Adipocyte (in vitro differentiated cells): Measurements from ENCODE around the gene ABCB9.
"Not testable (repeated sequence)": the region's sequence is repeated elsewhere in the genome, so short reads cannot be mapped to it uniquely, and the experiment has no call there.

Experiments
- DNase-seq: peaks from one replicate; pipeline ENCODE4 v3.0.0-alpha.2; 2015; ENCODE audit warnings: low read depth
- H3K27me3 ChIP-seq: replicated peaks from 2 replicates; pipeline ENCODE4 v1.7.0; 2013; ENCODE audit warnings: mild to moderate bottlenecking, low read length, moderate library complexity; ENCODE audit not compliant: control insufficient read depth, insufficient read depth
- H3K36me3 ChIP-seq: 2 replicates; pipeline ENCODE4 v1.7.0; 2013; ENCODE audit warnings: low read length, mild to moderate bottlenecking, moderate library complexity; ENCODE audit not compliant: control insufficient read depth, insufficient read depth, severe bottlenecking
- H3K4me1 ChIP-seq: 2 replicates; pipeline ENCODE4 v1.7.0; 2013; ENCODE audit warnings: mild to moderate bottlenecking, low read length, moderate library complexity; ENCODE audit not compliant: control insufficient read depth, insufficient read depth
- H3K4me3 ChIP-seq: 2 replicates; pipeline ENCODE4 v1.7.0; 2013; ENCODE audit warnings: mild to moderate bottlenecking, low read length, moderate library complexity
- H3K9ac ChIP-seq: 2 replicates; pipeline ENCODE4 v1.7.0; 2013; ENCODE audit warnings: mild to moderate bottlenecking, low read length, moderate library complexity
- H3K9me3 ChIP-seq: 2 replicates; pipeline ENCODE4 v1.7.0; 2013; ENCODE audit warnings: mild to moderate bottlenecking, low read length, moderate library complexity; ENCODE audit not compliant: control insufficient read depth

ABCB9 gene

GRCh38 chr12:122941351-122941750 is 24.9 kb downstream of the ABCB9 start:
- DNase-seq = peak; percentile 43
- H3K36me3 ChIP-seq, H3K9ac ChIP-seq, H3K27me3 ChIP-seq, H3K9me3 ChIP-seq, H3K4me3 ChIP-seq: not testable (repeated sequence)
- peaks cover 10% of the 10 kb centered on the region for H3K4me1 ChIP-seq

- H3K36me3 ChIP-seq = no peaks in the 10 kb centered on the region
- H3K27me3 ChIP-seq = no peaks in the 10 kb centered on the region
- H3K9ac ChIP-seq = no peak overlapping the region
- DNase-seq = no peak
- H3K4me3 ChIP-seq = no peak overlapping the region
- H3K9me3 ChIP-seq = no peaks in the 10 kb centered on the region
- peaks cover under 1% of the 10 kb centered on the region for H3K4me1 ChIP-seq
Measured at GRCh38 chr12:122939125-122939524, 27.1 kb downstream of the ABCB9 start.

- Histone ChIP-seq H3K27me3 (no peaks in the 10 kb centered on the region), H3K9me3 (no peaks in the 10 kb centered on the region), H3K9ac (no peak overlapping the region), H3K4me3 (no peak overlapping the region), H3K4me1 (no peaks in the 10 kb centered on the region), H3K36me3 (no peaks in the 10 kb centered on the region)
- DNase-seq = no peak
Measured at GRCh38 chr12:122937622-122938091, 28.6 kb downstream of the ABCB9 start.

- Histone ChIP-seq H3K9ac (no peak overlapping the region), H3K4me3 (no peak overlapping the region), H3K36me3 (no peaks in the 10 kb centered on the region), H3K4me1 (no peaks in the 10 kb centered on the region), H3K9me3 (no peaks in the 10 kb centered on the region), H3K27me3 (no peaks in the 10 kb centered on the region)
- no peak for DNase-seq
Measured at GRCh38 chr12:122935318-122935717, 30.9 kb downstream of the ABCB9 start.

GRCh38 chr12:122934722-122935121 is 31.5 kb downstream of the ABCB9 start:
- Histone ChIP-seq H3K9ac (no peak overlapping the region), H3K27me3 (no peaks in the 10 kb centered on the region), H3K4me1 (no peaks in the 10 kb centered on the region), H3K36me3 (no peaks in the 10 kb centered on the region), H3K9me3 (no peaks in the 10 kb centered on the region), H3K4me3 (no peak overlapping the region)
- DNase-seq = no peak

- Histone ChIP-seq H3K4me1 (no peaks in the 10 kb centered on the region), H3K4me3 (no peak overlapping the region), H3K36me3 (no peaks in the 10 kb centered on the region), H3K27me3 (no peaks in the 10 kb centered on the region), H3K9me3 (no peaks in the 10 kb centered on the region), H3K9ac (no peak overlapping the region)
- DNase-seq = no peak
Measured at GRCh38 chr12:122932207-122932606, 34.1 kb downstream of the ABCB9 start.

- no peaks in the 10 kb centered on the region for H3K27me3 ChIP-seq
- no peaks in the 10 kb centered on the region for H3K4me1 ChIP-seq
- no peak overlapping the region for H3K4me3 ChIP-seq
- DNase-seq = no peak
- H3K36me3 ChIP-seq = no peaks in the 10 kb centered on the region
- no peaks in the 10 kb centered on the region for H3K9me3 ChIP-seq
- no peak overlapping the region for H3K9ac ChIP-seq
Measured at GRCh38 chr12:122929812-122930211, 36.5 kb downstream of the ABCB9 start.

GRCh38 chr12:122929148-122929538 is 37.1 kb downstream of the ABCB9 start:
- Histone ChIP-seq H3K9me3 (no peaks in the 10 kb centered on the region), H3K27me3 (no peaks in the 10 kb centered on the region), H3K9ac (no peak overlapping the region), H3K36me3 (no peaks in the 10 kb centered on the region), H3K4me3 (no peak overlapping the region), H3K4me1 (no peaks in the 10 kb centered on the region)
- DNase-seq = no peak

- H3K9me3 ChIP-seq = no peaks in the 10 kb centered on the region
- no peak overlapping the region for H3K9ac ChIP-seq
- H3K36me3 ChIP-seq = no peaks in the 10 kb centered on the region
- no peak for DNase-seq
- H3K4me1 ChIP-seq = no peaks in the 10 kb centered on the region
- H3K27me3 ChIP-seq = no peaks in the 10 kb centered on the region
- no peak overlapping the region for H3K4me3 ChIP-seq
Measured at GRCh38 chr12:122928404-122929147, 37.7 kb downstream of the ABCB9 start.

- Histone ChIP-seq H3K27me3 (no peaks in the 10 kb centered on the region), H3K9me3 (no peaks in the 10 kb centered on the region), H3K4me3 (no peak overlapping the region), H3K36me3 (no peaks in the 10 kb centered on the region), H3K4me1 (no peaks in the 10 kb centered on the region), H3K9ac (no peak overlapping the region)
- no peak for DNase-seq
Measured at GRCh38 chr12:122927756-122928403, 38.4 kb downstream of the ABCB9 start.

GRCh38 chr12:122921917-122922316 is 44.3 kb downstream of the ABCB9 start:
- no peak overlapping the region for H3K9ac ChIP-seq
- no peaks in the 10 kb centered on the region for H3K36me3 ChIP-seq
- no peaks in the 10 kb centered on the region for H3K9me3 ChIP-seq
- H3K4me1 ChIP-seq = peaks cover 10% of the 10 kb centered on the region
- no peak for DNase-seq
- H3K27me3 ChIP-seq = no peaks in the 10 kb centered on the region
- H3K4me3 ChIP-seq = no peak overlapping the region
